Measurements from ENCODE around the gene TMEM143. TPM values are rescaled to one million over a fixed set of nuclear protein-coding genes. Genes with fewer than 3 reads are reported as not detected.
A peak's percentile ranks its signal among the peaks of the same experiment; 100 is the strongest.

Gene TMEM143
- total and polyA plus RNA-seq, 10 of the 15 experiments (the other 5 are each of a cell fraction or from before 2014, with no cell fraction given), result 1.5 to 19.5 (median 10.1) TPM

DNA sequence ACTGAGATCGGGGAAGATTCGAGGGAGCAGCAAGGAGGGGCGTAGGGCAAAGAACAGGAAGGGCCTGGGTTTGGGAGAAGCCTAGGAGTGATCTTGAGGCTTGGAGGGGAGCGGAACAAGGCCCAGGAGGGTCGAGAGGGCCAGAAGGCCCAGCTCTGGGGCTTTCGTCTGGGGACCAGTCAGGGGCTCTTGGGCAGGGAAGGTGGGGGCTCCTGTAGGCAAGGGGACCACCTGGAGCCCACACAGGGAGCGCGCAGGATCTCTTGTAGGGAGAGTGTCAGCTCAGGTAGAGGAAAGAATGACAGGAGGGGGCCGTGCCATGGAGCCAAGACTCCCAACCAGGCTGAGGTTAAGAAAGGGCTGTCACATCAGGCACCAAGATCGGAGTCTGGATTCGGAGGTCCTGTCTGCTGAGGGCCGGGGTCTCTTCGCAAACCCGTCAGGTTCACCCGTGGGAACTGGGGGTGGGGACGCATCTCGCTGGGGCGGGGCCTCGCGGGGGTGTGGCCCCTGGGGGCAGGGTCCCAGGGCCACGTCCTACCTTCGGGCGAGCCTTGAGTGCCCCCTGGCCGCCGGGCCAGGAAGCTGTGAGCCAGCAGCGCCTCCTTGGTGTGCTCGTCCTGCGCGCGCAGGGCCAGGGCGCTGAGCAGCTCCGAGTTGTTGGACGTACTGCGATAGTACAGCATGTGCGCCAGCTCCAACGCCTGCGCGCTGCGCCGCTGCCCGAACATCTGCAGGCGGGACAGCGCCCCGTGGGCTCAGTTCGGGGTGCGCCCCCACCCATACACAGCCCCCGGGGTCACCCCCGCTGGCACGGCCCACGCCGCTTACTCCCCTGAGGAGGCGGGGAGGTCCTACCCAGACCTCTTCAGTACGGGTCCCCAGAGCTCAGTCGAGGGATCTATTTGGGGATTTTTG, 30.0 kb downstream of the TMEM143 start (continued):
- TF ChIP-seq, protein P1, sequence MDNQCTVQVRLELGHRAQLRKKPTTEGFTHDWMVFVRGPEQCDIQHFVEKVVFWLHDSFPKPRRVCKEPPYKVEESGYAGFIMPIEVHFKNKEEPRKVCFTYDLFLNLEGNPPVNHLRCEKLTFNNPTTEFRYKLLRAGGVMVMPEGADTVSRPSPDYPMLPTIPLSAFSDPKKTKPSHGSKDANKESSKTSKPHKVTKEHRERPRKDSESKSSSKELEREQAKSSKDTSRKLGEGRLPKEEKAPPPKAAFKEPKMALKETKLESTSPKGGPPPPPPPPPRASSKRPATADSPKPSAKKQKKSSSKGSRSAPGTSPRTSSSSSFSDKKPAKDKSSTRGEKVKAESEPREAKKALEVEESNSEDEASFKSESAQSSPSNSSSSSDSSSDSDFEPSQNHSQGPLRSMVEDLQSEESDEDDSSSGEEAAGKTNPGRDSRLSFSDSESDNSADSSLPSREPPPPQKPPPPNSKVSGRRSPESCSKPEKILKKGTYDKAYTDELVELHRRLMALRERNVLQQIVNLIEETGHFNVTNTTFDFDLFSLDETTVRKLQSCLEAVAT (IDR thresholded peaks at IDR 0.05), result peak; percentile 80
- TF ChIP-seq ESRRA (IDR thresholded peaks at IDR 0.05; ENCODE audit: low read length) (0 out of 2 replicates have a peak, but pooled peaks have one; percentile 38), YY1 (IDR thresholded peaks at IDR 0.05; ENCODE audit: low read depth, low read length) (0 out of 2 replicates have a peak, but pooled peaks have one; percentile 75), ZZZ3 (IDR thresholded peaks at IDR 0.05; ENCODE audit: control insufficient read depth, insufficient read length, low read depth) (no peak), BRCA1 (IDR thresholded peaks at IDR 0.05; ENCODE audit: low read depth, low read length) (no peak), POLR2A (IDR thresholded peaks at IDR 0.05; ENCODE audit: low read depth, low read length) (peak; percentile 84), JUNB (IDR thresholded peaks at IDR 0.05) (no peak), HCFC1 (IDR thresholded peaks at IDR 0.05; ENCODE audit: low read length) (0 out of 2 replicates have a peak, but pooled peaks have one; percentile 19)
- TF ChIP-seq, protein P2, sequence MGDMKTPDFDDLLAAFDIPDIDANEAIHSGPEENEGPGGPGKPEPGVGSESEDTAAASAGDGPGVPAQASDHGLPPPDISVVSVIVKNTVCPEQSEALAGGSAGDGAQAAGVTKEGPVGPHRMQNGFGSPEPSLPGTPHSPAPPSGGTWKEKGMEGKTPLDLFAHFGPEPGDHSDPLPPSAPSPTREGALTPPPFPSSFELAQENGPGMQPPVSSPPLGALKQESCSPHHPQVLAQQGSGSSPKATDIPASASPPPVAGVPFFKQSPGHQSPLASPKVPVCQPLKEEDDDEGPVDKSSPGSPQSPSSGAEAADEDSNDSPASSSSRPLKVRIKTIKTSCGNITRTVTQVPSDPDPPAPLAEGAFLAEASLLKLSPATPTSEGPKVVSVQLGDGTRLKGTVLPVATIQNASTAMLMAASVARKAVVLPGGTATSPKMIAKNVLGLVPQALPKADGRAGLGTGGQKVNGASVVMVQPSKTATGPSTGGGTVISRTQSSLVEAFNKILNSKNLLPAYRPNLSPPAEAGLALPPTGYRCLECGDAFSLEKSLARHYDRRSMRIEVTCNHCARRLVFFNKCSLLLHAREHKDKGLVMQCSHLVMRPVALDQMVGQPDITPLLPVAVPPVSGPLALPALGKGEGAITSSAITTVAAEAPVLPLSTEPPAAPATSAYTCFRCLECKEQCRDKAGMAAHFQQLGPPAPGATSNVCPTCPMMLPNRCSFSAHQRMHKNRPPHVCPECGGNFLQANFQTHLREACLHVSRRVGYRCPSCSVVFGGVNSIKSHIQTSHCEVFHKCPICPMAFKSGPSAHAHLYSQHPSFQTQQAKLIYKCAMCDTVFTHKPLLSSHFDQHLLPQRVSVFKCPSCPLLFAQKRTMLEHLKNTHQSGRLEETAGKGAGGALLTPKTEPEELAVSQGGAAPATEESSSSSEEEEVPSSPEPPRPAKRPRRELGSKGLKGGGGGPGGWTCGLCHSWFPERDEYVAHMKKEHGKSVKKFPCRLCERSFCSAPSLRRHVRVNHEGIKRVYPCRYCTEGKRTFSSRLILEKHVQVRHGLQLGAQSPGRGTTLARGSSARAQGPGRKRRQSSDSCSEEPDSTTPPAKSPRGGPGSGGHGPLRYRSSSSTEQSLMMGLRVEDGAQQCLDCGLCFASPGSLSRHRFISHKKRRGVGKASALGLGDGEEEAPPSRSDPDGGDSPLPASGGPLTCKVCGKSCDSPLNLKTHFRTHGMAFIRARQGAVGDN (IDR thresholded peaks at IDR 0.05), result peak; percentile 69; the same call in 1 of the 2 replicates
- TF ChIP-seq, protein P3, sequence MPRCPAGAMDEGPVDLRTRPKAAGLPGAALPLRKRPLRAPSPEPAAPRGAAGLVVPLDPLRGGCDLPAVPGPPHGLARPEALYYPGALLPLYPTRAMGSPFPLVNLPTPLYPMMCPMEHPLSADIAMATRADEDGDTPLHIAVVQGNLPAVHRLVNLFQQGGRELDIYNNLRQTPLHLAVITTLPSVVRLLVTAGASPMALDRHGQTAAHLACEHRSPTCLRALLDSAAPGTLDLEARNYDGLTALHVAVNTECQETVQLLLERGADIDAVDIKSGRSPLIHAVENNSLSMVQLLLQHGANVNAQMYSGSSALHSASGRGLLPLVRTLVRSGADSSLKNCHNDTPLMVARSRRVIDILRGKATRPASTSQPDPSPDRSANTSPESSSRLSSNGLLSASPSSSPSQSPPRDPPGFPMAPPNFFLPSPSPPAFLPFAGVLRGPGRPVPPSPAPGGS (IDR thresholded peaks at IDR 0.05; ENCODE audit: borderline replicate concordance, insufficient read depth, low read depth, low read length, poor library complexity, severe bottlenecking), result peak; percentile 3
- TF ChIP-seq, protein P4, sequence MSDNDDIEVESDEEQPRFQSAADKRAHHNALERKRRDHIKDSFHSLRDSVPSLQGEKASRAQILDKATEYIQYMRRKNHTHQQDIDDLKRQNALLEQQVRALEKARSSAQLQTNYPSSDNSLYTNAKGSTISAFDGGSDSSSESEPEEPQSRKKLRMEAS (IDR thresholded peaks at IDR 0.05; ENCODE audit: low read depth, low read length), result peak; percentile 71; the same call in 1 of the 2 replicates
- TF ChIP-seq, protein P5, sequence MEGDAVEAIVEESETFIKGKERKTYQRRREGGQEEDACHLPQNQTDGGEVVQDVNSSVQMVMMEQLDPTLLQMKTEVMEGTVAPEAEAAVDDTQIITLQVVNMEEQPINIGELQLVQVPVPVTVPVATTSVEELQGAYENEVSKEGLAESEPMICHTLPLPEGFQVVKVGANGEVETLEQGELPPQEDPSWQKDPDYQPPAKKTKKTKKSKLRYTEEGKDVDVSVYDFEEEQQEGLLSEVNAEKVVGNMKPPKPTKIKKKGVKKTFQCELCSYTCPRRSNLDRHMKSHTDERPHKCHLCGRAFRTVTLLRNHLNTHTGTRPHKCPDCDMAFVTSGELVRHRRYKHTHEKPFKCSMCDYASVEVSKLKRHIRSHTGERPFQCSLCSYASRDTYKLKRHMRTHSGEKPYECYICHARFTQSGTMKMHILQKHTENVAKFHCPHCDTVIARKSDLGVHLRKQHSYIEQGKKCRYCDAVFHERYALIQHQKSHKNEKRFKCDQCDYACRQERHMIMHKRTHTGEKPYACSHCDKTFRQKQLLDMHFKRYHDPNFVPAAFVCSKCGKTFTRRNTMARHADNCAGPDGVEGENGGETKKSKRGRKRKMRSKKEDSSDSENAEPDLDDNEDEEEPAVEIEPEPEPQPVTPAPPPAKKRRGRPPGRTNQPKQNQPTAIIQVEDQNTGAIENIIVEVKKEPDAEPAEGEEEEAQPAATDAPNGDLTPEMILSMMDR (IDR thresholded peaks at IDR 0.05 in 2 of 3, conservative IDR thresholded peaks at IDR 0.05 in 1 of 3; ENCODE audit: control insufficient read depth in 2 of 3, extremely low read depth in 1 of 3, insufficient read depth in 1 of 3, low read depth in 3 of 3, low read length in 3 of 3), result peak; percentile 85 to 98 (median 95); a peak in 5 of 6 replicates

Data from GM12878 (cell line).